HepG2 (cell line): ENCODE results near the gene KCNMA1. TPM values are rescaled to one million over a fixed set of nuclear protein-coding genes. Genes with fewer than 3 reads are reported as not detected.

ENCODE experiments used
- ATAC-seq: fragments of 200-7000 bp; cut with Tn5 transposase; 3 replicates; pipeline ENCODE4 v1.9.1; 2020; ENCODE audit warnings: mild to moderate bottlenecking, moderate library complexity
- BruUV-seq: library from RNA; stranded (reverse); fragments of 400-500 nt; replicated peaks from 2 replicates; lab custom pipeline; 2021; lab: Mats Ljungman, UMichigan
- CTCF ChIA-PET: fragments of 300-600 bp; formaldehyde crosslinking; extraction: SDS; loops from one replicate; lab custom pipeline; 2021; ENCODE audit warnings: low total read pairs, inconsistent platforms, low intra/inter-chr PET ratio; lab: Yijun Ruan, JAX
- POLR2A ChIA-PET: fragments of 350-600 bp; sonication (Branson Sonifier 250); formaldehyde crosslinking; loops from one replicate; lab custom pipeline; 2020; ENCODE audit warnings: antibody characterized with exemption, inconsistent platforms; lab: Yijun Ruan, JAX
- DNase-seq: peaks from one replicate; pipeline ENCODE4 v3.0.0-alpha.2; 2015; ENCODE audit warnings: low spot score
- FAIRE-seq: peaks from 3 replicates; lab custom pipeline; 2011; peaks lifted over from hg19 to GRCh38; lab: Jason Lieb, UNC
- H2AFZ ChIP-seq: one replicate; pipeline ENCODE4 v1.6.1; 2011; ENCODE audit warnings: low read length, inconsistent platforms
- H3K27ac ChIP-seq: fragments of 300-600 bp; 3 replicates; pipeline ENCODE4 v1.8.0; 2011; ENCODE audit warnings: mixed run types, mild to moderate bottlenecking, mixed read lengths, low read length, inconsistent platforms; ENCODE audit not compliant: insufficient read depth; ENCODE audit errors: extremely low read length
- H3K27me3 ChIP-seq, 2 experiments: fragments of 200-600 bp in 1 of 2; 2 replicates in 1 of 2; 3 replicates in 1 of 2; pipeline versions ENCODE4 v1.6.0 to v1.8.0; 2011; ENCODE audit warnings: low read length in 2 of 2, mild to moderate bottlenecking in 2 of 2, moderate library complexity in 2 of 2, inconsistent platforms in 1 of 2; ENCODE audit not compliant: insufficient read depth in 2 of 2, control insufficient read depth in 1 of 2
- H3K36me3 ChIP-seq, 2 experiments: fragments of 200-600 bp in 1 of 2; replicated peaks in 1 of 2; 2 replicates in 1 of 2; 3 replicates in 1 of 2; pipeline versions ENCODE4 v1.5.1 to v1.8.0; 2011; ENCODE audit warnings: low read length in 2 of 2, inconsistent platforms in 1 of 2; ENCODE audit not compliant: insufficient read depth in 2 of 2, control insufficient read depth in 1 of 2
- H3K4me1 ChIP-seq: 2 replicates; pipeline ENCODE4 v1.5.1; 2012; ENCODE audit warnings: low read length, inconsistent platforms; ENCODE audit not compliant: insufficient read depth
- H3K4me2 ChIP-seq: 2 replicates; pipeline ENCODE4 v1.6.0; 2011; ENCODE audit warnings: low read depth, low read length, inconsistent platforms
- H3K4me3 ChIP-seq, 3 experiments: fragments of 200-600 bp in 1 of 3; sonication (generic), shearing (Covaris generic) in 1 of 3; replicated peaks in 1 of 3; 2 replicates each; pipeline ENCODE4 v1.5.1; 2011 to 2016; ENCODE audit warnings: low read length in 3 of 3, inconsistent platforms in 2 of 3, low read depth in 2 of 3, mild to moderate bottlenecking in 2 of 3, control low read depth in 1 of 3, mixed read lengths in 1 of 3; ENCODE audit not compliant: insufficient read depth in 1 of 3
- H3K79me2 ChIP-seq: one replicate; pipeline ENCODE4 v1.6.1; 2011; ENCODE audit warnings: low read length, inconsistent platforms; ENCODE audit not compliant: insufficient read depth
- H3K9ac ChIP-seq: 2 replicates; pipeline ENCODE4 v1.6.0; 2011; ENCODE audit warnings: mild to moderate bottlenecking, low read depth, low read length, inconsistent platforms; ENCODE audit not compliant: insufficient read depth
- H3K9me3 ChIP-seq: 2 replicates; pipeline ENCODE4 v1.5.1; 2012; ENCODE audit warnings: mild to moderate bottlenecking, low read length
- H4K20me1 ChIP-seq: 2 replicates; pipeline ENCODE4 v1.6.0; 2011; ENCODE audit warnings: inconsistent platforms, mild to moderate bottlenecking, low read length, moderate library complexity; ENCODE audit not compliant: insufficient read depth
- KDM5B ChIP-seq: sonication (generic); formaldehyde crosslinking; IDR thresholded peaks from 2 replicates; pipeline ENCODE4 v1.4.0; 2020; ENCODE audit warnings: missing genetic modification reagents, mild to moderate bottlenecking, borderline replicate concordance
- SP4 ChIP-seq: sonication (generic); formaldehyde crosslinking; IDR thresholded peaks from 2 replicates; pipeline ENCODE4 v1.8.1; 2023; ENCODE audit warnings: mild to moderate bottlenecking, missing genetic modification reagents
- TAF15 ChIP-seq: fragments of 200-400 bp; formaldehyde crosslinking; IDR thresholded peaks from one replicate; pipeline ENCODE4 v1.6.1; 2018; ENCODE audit warnings: mild to moderate bottlenecking, low read depth, low read length; ENCODE audit not compliant: poor library complexity, severe bottlenecking
- ZBTB21 ChIP-seq: sonication (generic); formaldehyde crosslinking; IDR thresholded peaks from 2 replicates; pipeline ENCODE4 v1.4.0; 2020; ENCODE audit warnings: missing genetic modification reagents
- ZNF121 ChIP-seq: sonication (generic); formaldehyde crosslinking; IDR thresholded peaks from 2 replicates; pipeline ENCODE4 v1.5.0; 2020; ENCODE audit warnings: mild to moderate bottlenecking, missing genetic modification reagents
- ZNF292 ChIP-seq: sonication (generic); formaldehyde crosslinking; IDR thresholded peaks from 2 replicates; pipeline ENCODE4 v1.8.1; 2022; ENCODE audit warnings: mild to moderate bottlenecking, low read depth, missing genetic modification reagents, borderline replicate concordance
- ZNF30 ChIP-seq: sonication (generic); formaldehyde crosslinking; IDR thresholded peaks from 2 replicates; pipeline ENCODE4 v1.5.0; 2020; ENCODE audit warnings: mild to moderate bottlenecking, missing genetic modification reagents
- ZNF335 ChIP-seq: sonication (generic); formaldehyde crosslinking; IDR thresholded peaks from 2 replicates; pipeline ENCODE4 v1.4.0; 2020; ENCODE audit warnings: missing genetic modification reagents
- ZNF382 ChIP-seq: sonication (generic); formaldehyde crosslinking; IDR thresholded peaks from 2 replicates; pipeline ENCODE4 v1.5.0; 2020; ENCODE audit warnings: missing genetic modification reagents, mild to moderate bottlenecking, borderline replicate concordance
- ZNF784 ChIP-seq: sonication (generic); formaldehyde crosslinking; IDR thresholded peaks from 2 replicates; pipeline ENCODE4 v1.5.1; 2020; ENCODE audit warnings: missing genetic modification reagents, mild to moderate bottlenecking, borderline replicate concordance
- ZSCAN29 ChIP-seq: sonication (generic); formaldehyde crosslinking; conservative IDR thresholded peaks from 2 replicates; pipeline ENCODE4 v1.4.0; 2020; ENCODE audit warnings: mild to moderate bottlenecking, missing genetic modification reagents
- WGBS: methylation state at CpG from one replicate; pipeline ENCODE4 v1.1.6; 2017; ENCODE audit warnings: low lambda C conversion rate; 5-methylcytosine and 5-hydroxymethylcytosine counted together
- in situ Hi-C: cut with HindIII; loops from 2 replicates; pipeline ENCODE4 v1.10.0; 2017; ENCODE audit warnings: low pct_unique_long_range_greater_than_20kb; ENCODE audit not compliant: extremely low pct_ligation_motif_present
- intact Hi-C: fragments of 100-400 bp; cut with micrococcal nuclease; formaldehyde crosslinking; loops from one replicate; pipeline ENCODE4 v1.10.0; 2022; ENCODE audit not compliant: unreplicated experiment
- polyA plus RNA-seq, 8 experiments: library from polyadenylated mRNA; depleted of rRNA in 3 of 8; stranded (reverse) in 7 of 8; unstranded in 1 of 8; fragments of >200 nt; fragmentation: Illumina TruSeq in 4 of 8; extraction: Trizol in 4 of 8; gene quantifications; 2 replicates each; pipeline versions ENCODE4 v1.2.1 to v1.2.3, GENCODE V29; 2011 to 2016; ENCODE audit warnings: low read depth in 4 of 8, missing spikeins in 1 of 8, mixed read lengths in 1 of 8; ENCODE audit not compliant: insufficient read depth in 1 of 8
- total RNA-seq, 5 experiments: library from RNA; depleted of rRNA; stranded (reverse); fragments of >200 nt; fragmentation: Illumina TruSeq; extraction: Trizol; gene quantifications; 2 replicates each; pipeline ENCODE4 v1.2.3, GENCODE V29; 2016; ENCODE audit warnings: low read depth in 1 of 5
- TF ChIP-seq, protein P1 (sequence below): sonication (generic); formaldehyde crosslinking; IDR thresholded peaks from 2 replicates; pipeline ENCODE4 v1.5.1; 2020; ENCODE audit warnings: mild to moderate bottlenecking, missing genetic modification reagents, borderline replicate concordance
- TF ChIP-seq, protein P2 (sequence below): IDR thresholded peaks from 2 replicates; pipeline ENCODE4 v1.6.1; 2016; ENCODE audit warnings: missing genetic modification reagents, missing compliant biosample characterization

Gene KCNMA1
- total and polyA plus RNA-seq, 2 of the 13 experiments (the other 11 are each of a cell fraction or from before 2014, with no cell fraction given): 0.02 TPM; not detected in 1

DNA sequence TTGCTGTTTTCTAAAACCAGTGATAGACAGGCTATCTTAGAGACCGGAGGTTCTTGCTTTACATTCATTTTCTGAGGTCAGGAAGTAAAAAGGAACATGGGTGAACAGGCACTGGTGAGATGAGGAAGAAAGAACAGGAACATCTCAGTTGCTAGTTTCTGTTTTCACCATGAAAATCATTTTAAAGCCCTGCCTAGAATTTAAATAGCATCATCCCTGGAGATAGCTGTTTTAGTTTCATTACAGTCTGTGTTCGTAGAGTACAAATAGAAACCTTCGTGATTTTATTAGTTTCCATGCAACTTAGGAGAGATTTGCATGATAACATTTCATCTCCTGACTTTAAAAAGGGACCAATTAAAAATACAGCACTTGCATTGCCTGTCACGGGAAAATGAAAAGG is 14.7 kb downstream of the KCNMA1 start:
- no peak overlapping the region for H3K27ac ChIP-seq
- POLR2A ChIA-PET: no interaction called here
- H3K27me3 ChIP-seq: no peaks in the 10 kb centered on the region
- FAIRE-seq: no peak
- no peaks in the 10 kb centered on the region for H3K9me3 ChIP-seq
- no peak for DNase-seq
- no peaks in the 10 kb centered on the region for H4K20me1 ChIP-seq
- WGBS: 8% methylated on average over 4 of the region's 4 CpGs
- H3K4me3 ChIP-seq: no peak overlapping the region
- CTCF ChIA-PET: no interaction called here
- H3K4me1 ChIP-seq: no peaks in the 10 kb centered on the region
- TF ChIP-seq, protein P1, sequence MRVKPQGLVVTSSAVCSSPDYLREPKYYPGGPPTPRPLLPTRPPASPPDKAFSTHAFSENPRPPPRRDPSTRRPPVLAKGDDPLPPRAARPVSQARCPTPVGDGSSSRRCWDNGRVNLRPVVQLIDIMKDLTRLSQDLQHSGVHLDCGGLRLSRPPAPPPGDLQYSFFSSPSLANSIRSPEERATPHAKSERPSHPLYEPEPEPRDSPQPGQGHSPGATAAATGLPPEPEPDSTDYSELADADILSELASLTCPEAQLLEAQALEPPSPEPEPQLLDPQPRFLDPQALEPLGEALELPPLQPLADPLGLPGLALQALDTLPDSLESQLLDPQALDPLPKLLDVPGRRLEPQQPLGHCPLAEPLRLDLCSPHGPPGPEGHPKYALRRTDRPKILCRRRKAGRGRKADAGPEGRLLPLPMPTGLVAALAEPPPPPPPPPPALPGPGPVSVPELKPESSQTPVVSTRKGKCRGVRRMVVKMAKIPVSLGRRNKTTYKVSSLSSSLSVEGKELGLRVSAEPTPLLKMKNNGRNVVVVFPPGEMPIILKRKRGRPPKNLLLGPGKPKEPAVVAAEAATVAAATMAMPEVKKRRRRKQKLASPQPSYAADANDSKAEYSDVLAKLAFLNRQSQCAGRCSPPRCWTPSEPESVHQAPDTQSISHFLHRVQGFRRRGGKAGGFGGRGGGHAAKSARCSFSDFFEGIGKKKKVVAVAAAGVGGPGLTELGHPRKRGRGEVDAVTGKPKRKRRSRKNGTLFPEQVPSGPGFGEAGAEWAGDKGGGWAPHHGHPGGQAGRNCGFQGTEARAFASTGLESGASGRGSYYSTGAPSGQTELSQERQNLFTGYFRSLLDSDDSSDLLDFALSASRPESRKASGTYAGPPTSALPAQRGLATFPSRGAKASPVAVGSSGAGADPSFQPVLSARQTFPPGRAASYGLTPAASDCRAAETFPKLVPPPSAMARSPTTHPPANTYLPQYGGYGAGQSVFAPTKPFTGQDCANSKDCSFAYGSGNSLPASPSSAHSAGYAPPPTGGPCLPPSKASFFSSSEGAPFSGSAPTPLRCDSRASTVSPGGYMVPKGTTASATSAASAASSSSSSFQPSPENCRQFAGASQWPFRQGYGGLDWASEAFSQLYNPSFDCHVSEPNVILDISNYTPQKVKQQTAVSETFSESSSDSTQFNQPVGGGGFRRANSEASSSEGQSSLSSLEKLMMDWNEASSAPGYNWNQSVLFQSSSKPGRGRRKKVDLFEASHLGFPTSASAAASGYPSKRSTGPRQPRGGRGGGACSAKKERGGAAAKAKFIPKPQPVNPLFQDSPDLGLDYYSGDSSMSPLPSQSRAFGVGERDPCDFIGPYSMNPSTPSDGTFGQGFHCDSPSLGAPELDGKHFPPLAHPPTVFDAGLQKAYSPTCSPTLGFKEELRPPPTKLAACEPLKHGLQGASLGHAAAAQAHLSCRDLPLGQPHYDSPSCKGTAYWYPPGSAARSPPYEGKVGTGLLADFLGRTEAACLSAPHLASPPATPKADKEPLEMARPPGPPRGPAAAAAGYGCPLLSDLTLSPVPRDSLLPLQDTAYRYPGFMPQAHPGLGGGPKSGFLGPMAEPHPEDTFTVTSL: no peak
- TF ChIP-seq ZBTB21 (CRISPR knock-in tag): no peak
- no peak for TF ChIP-seq ZNF335
- H3K4me2 ChIP-seq: no peak overlapping the region
- no peaks in the 10 kb centered on the region for H3K36me3 ChIP-seq
- intact Hi-C loops (no loop called here), in situ Hi-C loops (no loop called here)
- no peak overlapping the region for H3K9ac ChIP-seq
- no peak overlapping the region for H2AFZ ChIP-seq
- no TSS peak for BruUV-seq
- no peak for ATAC-seq
- H3K79me2 ChIP-seq: no peaks in the 10 kb centered on the region

GRCh38 chr10:77620731-77621130 is 16.9 kb downstream of the KCNMA1 start:
- 70% methylated on average over 5 of the region's 6 CpGs for whole genome bisulfite sequencing
- intact Hi-C loops: no loop called here
- Histone ChIP-seq H3K9ac (no peak overlapping the region), H3K27me3 (no peaks in the 10 kb centered on the region), H3K27ac (no peak overlapping the region), H4K20me1 (no peaks in the 10 kb centered on the region), H3K9me3 (no peaks in the 10 kb centered on the region), H2AFZ (no peak overlapping the region), H3K36me3 (no peaks in the 10 kb centered on the region), H3K4me1 (no peaks in the 10 kb centered on the region), H3K4me3 (no peak overlapping the region), H3K79me2 (no peaks in the 10 kb centered on the region), H3K4me2 (no peak overlapping the region)
- no peak for ATAC-seq
- FAIRE-seq: no peak
- BruUV-seq: no TSS peak
- POLR2A ChIA-PET: no interaction called here
- in situ Hi-C loops: no loop called here
- no peak for DNase-seq
- CTCF ChIA-PET: no interaction called here
- TF ChIP-seq KDM5B (CRISPR knock-in tag): no peak
- TF ChIP-seq, protein P2, sequence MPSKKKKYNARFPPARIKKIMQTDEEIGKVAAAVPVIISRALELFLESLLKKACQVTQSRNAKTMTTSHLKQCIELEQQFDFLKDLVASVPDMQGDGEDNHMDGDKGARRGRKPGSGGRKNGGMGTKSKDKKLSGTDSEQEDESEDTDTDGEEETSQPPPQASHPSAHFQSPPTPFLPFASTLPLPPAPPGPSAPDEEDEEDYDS (CRISPR knock-in tag): no peak
- no peak for TF ChIP-seq TAF15
- TF ChIP-seq ZSCAN29 (CRISPR knock-in tag): no peak
- TF ChIP-seq SP4 (CRISPR knock-in tag): no peak
- no peak for TF ChIP-seq ZNF292
- no peak for TF ChIP-seq ZNF121 (CRISPR knock-in tag)
- TF ChIP-seq ZNF382 (CRISPR knock-in tag): no peak
- no peak for TF ChIP-seq ZNF784
- no peak for TF ChIP-seq ZNF30 (CRISPR knock-in tag)
